GM12878 (cell line): ENCODE data around the gene MACF1. TPM values are rescaled to one million over a fixed set of nuclear protein-coding genes. Genes with fewer than 3 reads are reported as not detected.

ENCODE experiments used
- ATAC-seq: fragments of 200-7000 bp; cut with Tn5 transposase; 3 replicates; pipeline ENCODE4 v1.9.1; 2020; ENCODE audit warnings: mild to moderate bottlenecking, moderate library complexity
- BruUV-seq: library from RNA; stranded (reverse); fragments of 400-500 nt; replicated peaks from 2 replicates; lab custom pipeline; 2021; lab: Mats Ljungman, UMichigan
- CTCF ChIA-PET: fragments of 300-600 bp; sonication (Branson Sonifier 250); formaldehyde crosslinking; extraction: SDS; loops from one replicate; lab custom pipeline; 2021; ENCODE audit warnings: inconsistent platforms; lab: Yijun Ruan, JAX
- POLR2A ChIA-PET: fragments of 350-600 bp; formaldehyde crosslinking; extraction: SDS; loops from one replicate; lab custom pipeline; 2021; ENCODE audit warnings: inconsistent platforms; lab: Charles Lee
- RAD21 ChIA-PET: fragments of 300-600 bp; sonication (Branson Sonifier 250); formaldehyde crosslinking; loops from one replicate; lab custom pipeline; 2023; ENCODE audit warnings: antibody characterized with exemption; ENCODE audit not compliant: unreplicated experiment; lab: Charles Lee
- SMC1A ChIA-PET: fragments of 300-600 bp; sonication (Branson Sonifier 250); formaldehyde crosslinking; loops from one replicate; lab custom pipeline; 2023; ENCODE audit not compliant: unreplicated experiment, uncharacterized antibody; lab: Charles Lee
- DNase-seq: peaks from one replicate; pipeline ENCODE4 v3.0.0-alpha.2; 2011; ENCODE audit warnings: low read depth, low spot score
- FAIRE-seq: peaks from 3 replicates; lab custom pipeline; 2011; peaks lifted over from hg19 to GRCh38; lab: Jason Lieb, UNC
- H2AFZ ChIP-seq: 2 replicates; pipeline ENCODE4 v1.6.0; 2011; ENCODE audit warnings: low read depth, low read length, control low read depth; ENCODE audit not compliant: control insufficient read depth
- H3K27ac ChIP-seq: 2 replicates; pipeline ENCODE4 v1.5.1; 2011; ENCODE audit warnings: control low read depth; ENCODE audit not compliant: control insufficient read depth, insufficient read depth
- H3K27me3 ChIP-seq, 2 experiments: replicated peaks in 1 of 2; 2 replicates each; pipeline versions ENCODE4 v1.6.0 to v1.6.1; 2011; ENCODE audit warnings: low read length in 1 of 2; ENCODE audit not compliant: control insufficient read depth in 2 of 2, insufficient read depth in 2 of 2
- H3K36me3 ChIP-seq, 2 experiments: 2 replicates each; pipeline ENCODE4 v1.5.1; 2011; ENCODE audit warnings: low read length in 1 of 2; ENCODE audit not compliant: control insufficient read depth in 2 of 2, insufficient read depth in 2 of 2
- H3K4me1 ChIP-seq: 2 replicates; pipeline ENCODE4 v1.6.1; 2011; ENCODE audit warnings: mild to moderate bottlenecking, low read length, moderate library complexity, mixed read lengths; ENCODE audit not compliant: control insufficient read depth, insufficient read depth
- H3K4me2 ChIP-seq: 2 replicates; pipeline ENCODE4 v1.6.0; 2011; ENCODE audit warnings: control low read depth; ENCODE audit not compliant: control insufficient read depth, insufficient read depth
- H3K4me3 ChIP-seq: fragments of 200-600 bp; sonication (generic); 2 replicates; pipeline ENCODE4 v1.5.1; 2016
- H3K79me2 ChIP-seq: 2 replicates; pipeline ENCODE4 v1.6.0; 2011; ENCODE audit warnings: low read length; ENCODE audit not compliant: control insufficient read depth, insufficient read depth
- H3K9ac ChIP-seq: 2 replicates; pipeline ENCODE4 v1.8.0; 2011; ENCODE audit warnings: low read length, control low read depth, mixed read lengths; ENCODE audit not compliant: control insufficient read depth, insufficient read depth
- H3K9me3 ChIP-seq: replicated peaks from 3 replicates; pipeline ENCODE4 v1.5.1; 2011; ENCODE audit warnings: mild to moderate bottlenecking, low read length; ENCODE audit not compliant: control insufficient read depth, insufficient read depth
- H4K20me1 ChIP-seq: 2 replicates; pipeline ENCODE4 v1.6.0; 2011; ENCODE audit not compliant: control insufficient read depth, insufficient read depth
- BCL11A ChIP-seq: IDR thresholded peaks from 2 replicates; pipeline ENCODE4 v1.6.1; 2011; ENCODE audit warnings: low read depth, low read length
- HDAC6 ChIP-seq: fragments of 200-600 bp; sonication (generic); IDR thresholded peaks from one replicate; pipeline ENCODE4 v1.8.0; 2017; ENCODE audit warnings: antibody characterized with exemption; ENCODE audit not compliant: unreplicated experiment
- MTA3 ChIP-seq: IDR thresholded peaks from 2 replicates; pipeline ENCODE4 v1.6.1; 2012; ENCODE audit warnings: low read length, inconsistent platforms, borderline replicate concordance
- PAX8 ChIP-seq: fragments of 450-650 bp; IDR thresholded peaks from 2 replicates; pipeline ENCODE4 v1.6.1; 2017; ENCODE audit warnings: mild to moderate bottlenecking, moderate library complexity
- PBX3 ChIP-seq: IDR thresholded peaks from 2 replicates; pipeline ENCODE4 v1.6.1; 2011; ENCODE audit warnings: mild to moderate bottlenecking, low read depth, low read length, moderate library complexity; ENCODE audit not compliant: insufficient replicate concordance
- SIN3A ChIP-seq: IDR thresholded peaks from 2 replicates; pipeline ENCODE4 v1.6.1; 2012; ENCODE audit warnings: low read depth, low read length, improper control_type of control experiment
- SKIL ChIP-seq: fragments of 450-650 bp; IDR thresholded peaks from 2 replicates; pipeline ENCODE4 v1.6.1; 2017; ENCODE audit warnings: mild to moderate bottlenecking, low read depth, inconsistent platforms; ENCODE audit not compliant: poor library complexity, severe bottlenecking
- TAF1 ChIP-seq: IDR thresholded peaks from 2 replicates; pipeline ENCODE4 v1.6.1; 2011; ENCODE audit warnings: mild to moderate bottlenecking, low read depth, low read length, borderline replicate concordance
- WGBS: methylation state at CpG from one replicate; pipeline ENCODE4 v1.1.6; 2016; ENCODE audit warnings: low lambda C conversion rate; ENCODE audit not compliant: insufficient replicate concordance, insufficient coverage; ENCODE audit errors: missing lambda C conversion rate; 5-methylcytosine and 5-hydroxymethylcytosine counted together
- in situ Hi-C: fragments of 300-500 bp; cut with MboI; formaldehyde crosslinking; loops from 9 replicates; pipeline ENCODE4 v1.14.3; 2018; ENCODE audit warnings: mixed read lengths
- intact Hi-C: fragments of 100-400 bp; cut with micrococcal nuclease; formaldehyde crosslinking; loops from one replicate; pipeline ENCODE4 v1.14.2; 2022; ENCODE audit not compliant: unreplicated experiment
- polyA plus RNA-seq, 11 experiments: library from polyadenylated mRNA; depleted of rRNA in 4 of 11; unstranded in 6 of 11; stranded (reverse) in 5 of 11; fragments of >200 nt; fragmentation: Nextera tagmentation in 4 of 11; fragmentation: Illumina TruSeq in 1 of 11; extraction: Ambion mirVana in 4 of 11; extraction: Trizol in 1 of 11; gene quantifications; 1 replicate in 1 of 11; 2 replicates in 10 of 11; pipeline versions ENCODE4 v1.2.1 to v1.2.3, GENCODE V29; 2011 to 2016; ENCODE audit warnings: inconsistent platforms in 2 of 11, missing spikeins in 2 of 11, low read depth in 1 of 11
- total RNA-seq, 4 experiments: library from RNA; depleted of rRNA in 3 of 4; stranded (reverse); fragments of >200 nt in 3 of 4; fragmentation: Illumina TruSeq in 1 of 4; extraction: Trizol in 1 of 4; gene quantifications; 2 replicates each; pipeline versions ENCODE4 v1.2.1 to v1.2.3, GENCODE V29; 2013 to 2021
- TF ChIP-seq, protein P1 (sequence below): IDR thresholded peaks from 2 replicates; pipeline ENCODE4 v1.6.1; 2012; ENCODE audit warnings: improper control_type of control experiment, low read depth, low read length; ENCODE audit not compliant: insufficient replicate concordance

Gene MACF1
- total and polyA plus RNA-seq, 10 of the 15 experiments (the other 5 are each of a cell fraction or from before 2014, with no cell fraction given): 15.5 to 201 (median 76.9) TPM

DNA sequence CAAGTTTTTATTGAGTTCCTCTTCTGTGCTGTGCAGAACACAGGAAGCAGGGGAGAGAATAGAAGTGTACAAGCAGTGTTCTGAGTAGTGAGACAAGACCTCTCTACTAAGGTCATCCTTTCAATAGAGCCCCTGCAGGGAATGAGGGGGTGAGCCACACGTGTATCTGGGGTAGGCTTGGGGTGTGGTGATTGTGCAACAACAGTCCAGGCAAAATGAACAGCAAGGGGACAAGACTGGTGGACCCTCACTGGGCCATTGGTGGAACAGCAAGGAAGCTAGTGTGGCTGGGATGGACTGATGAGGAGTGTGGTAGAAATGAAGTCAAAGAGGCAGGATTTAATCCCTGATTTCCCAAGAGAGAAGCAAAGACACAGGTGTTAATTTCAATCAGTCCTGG lies 278.8 kb downstream of the MACF1 start:
- Histone ChIP-seq H2AFZ (no peak overlapping the region), H3K79me2 (no peaks in the 10 kb centered on the region), H4K20me1 (no peaks in the 10 kb centered on the region), H3K4me3 (no peak overlapping the region), H3K9me3 (no peaks in the 10 kb centered on the region), H3K36me3 (peaks cover 5 to 47% of the 10 kb centered on the region in 2 experiments), H3K27ac (no peak overlapping the region), H3K27me3 (no peaks in the 10 kb centered on the region), H3K9ac (no peak overlapping the region), H3K4me2 (no peak overlapping the region), H3K4me1 (no peaks in the 10 kb centered on the region)
- TF ChIP-seq SIN3A: no peak
- TF ChIP-seq, protein P1, sequence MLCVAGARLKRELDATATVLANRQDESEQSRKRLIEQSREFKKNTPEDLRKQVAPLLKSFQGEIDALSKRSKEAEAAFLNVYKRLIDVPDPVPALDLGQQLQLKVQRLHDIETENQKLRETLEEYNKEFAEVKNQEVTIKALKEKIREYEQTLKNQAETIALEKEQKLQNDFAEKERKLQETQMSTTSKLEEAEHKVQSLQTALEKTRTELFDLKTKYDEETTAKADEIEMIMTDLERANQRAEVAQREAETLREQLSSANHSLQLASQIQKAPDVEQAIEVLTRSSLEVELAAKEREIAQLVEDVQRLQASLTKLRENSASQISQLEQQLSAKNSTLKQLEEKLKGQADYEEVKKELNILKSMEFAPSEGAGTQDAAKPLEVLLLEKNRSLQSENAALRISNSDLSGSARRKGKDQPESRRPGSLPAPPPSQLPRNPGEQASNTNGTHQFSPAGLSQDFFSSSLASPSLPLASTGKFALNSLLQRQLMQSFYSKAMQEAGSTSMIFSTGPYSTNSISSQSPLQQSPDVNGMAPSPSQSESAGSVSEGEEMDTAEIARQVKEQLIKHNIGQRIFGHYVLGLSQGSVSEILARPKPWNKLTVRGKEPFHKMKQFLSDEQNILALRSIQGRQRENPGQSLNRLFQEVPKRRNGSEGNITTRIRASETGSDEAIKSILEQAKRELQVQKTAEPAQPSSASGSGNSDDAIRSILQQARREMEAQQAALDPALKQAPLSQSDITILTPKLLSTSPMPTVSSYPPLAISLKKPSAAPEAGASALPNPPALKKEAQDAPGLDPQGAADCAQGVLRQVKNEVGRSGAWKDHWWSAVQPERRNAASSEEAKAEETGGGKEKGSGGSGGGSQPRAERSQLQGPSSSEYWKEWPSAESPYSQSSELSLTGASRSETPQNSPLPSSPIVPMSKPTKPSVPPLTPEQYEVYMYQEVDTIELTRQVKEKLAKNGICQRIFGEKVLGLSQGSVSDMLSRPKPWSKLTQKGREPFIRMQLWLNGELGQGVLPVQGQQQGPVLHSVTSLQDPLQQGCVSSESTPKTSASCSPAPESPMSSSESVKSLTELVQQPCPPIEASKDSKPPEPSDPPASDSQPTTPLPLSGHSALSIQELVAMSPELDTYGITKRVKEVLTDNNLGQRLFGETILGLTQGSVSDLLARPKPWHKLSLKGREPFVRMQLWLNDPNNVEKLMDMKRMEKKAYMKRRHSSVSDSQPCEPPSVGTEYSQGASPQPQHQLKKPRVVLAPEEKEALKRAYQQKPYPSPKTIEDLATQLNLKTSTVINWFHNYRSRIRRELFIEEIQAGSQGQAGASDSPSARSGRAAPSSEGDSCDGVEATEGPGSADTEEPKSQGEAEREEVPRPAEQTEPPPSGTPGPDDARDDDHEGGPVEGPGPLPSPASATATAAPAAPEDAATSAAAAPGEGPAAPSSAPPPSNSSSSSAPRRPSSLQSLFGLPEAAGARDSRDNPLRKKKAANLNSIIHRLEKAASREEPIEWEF: no peak
- TF ChIP-seq HDAC6: no peak
- TF ChIP-seq PBX3: no peak
- TF ChIP-seq MTA3: no peak
- no peak for TF ChIP-seq SKIL
- no peak for TF ChIP-seq BCL11A
- no peak for TF ChIP-seq PAX8
- TF ChIP-seq TAF1: no peak
- no peak for DNase-seq
- BruUV-seq: no TSS peak
- ChIA-PET SMC1A (no interaction called here), CTCF (no interaction called here), POLR2A (no interaction called here), RAD21 (no interaction called here)
- FAIRE-seq: no peak
- ATAC-seq: no peak
- intact Hi-C loops: no loop called here
- in situ Hi-C loops: no loop called here
- 41% methylated on average over 1 of the region's 1 CpG for WGBS
